ENCODE measurements around the gene LYSMD2.

Gene LYSMD2

GRCh38 chr15:51720201-51720995, 17.1 kb downstream of the LYSMD2 start:
- DNase-seq (ENCODE audit: low read depth), result no peak

GRCh38 chr15:51718746-51719145, 18.7 kb downstream of the LYSMD2 start:
- no peak for DNase-seq (ENCODE audit: low read depth)

- DNase-seq (ENCODE audit: low read depth), result no peak
Measured at GRCh38 chr15:51718219-51718618, 19.2 kb downstream of the LYSMD2 start.

GRCh38 chr15:51714911-51715310, 22.5 kb downstream of the LYSMD2 start:
- DNase-seq (ENCODE audit: low read depth), result no peak

- DNase-seq (ENCODE audit: low read depth), result no peak
Measured at GRCh38 chr15:51714162-51714561, 23.3 kb downstream of the LYSMD2 start.

- DNase-seq (ENCODE audit: low read depth), result no peak
Measured at GRCh38 chr15:51709031-51709430, 28.4 kb downstream of the LYSMD2 start.

- no peak for DNase-seq (ENCODE audit: low read depth)
Measured at GRCh38 chr15:51708013-51708412, 29.4 kb downstream of the LYSMD2 start.

- DNase-seq (ENCODE audit: low read depth), result no peak
Measured at GRCh38 chr15:51706926-51707608, 30.4 kb downstream of the LYSMD2 start.

- DNase-seq (ENCODE audit: low read depth), result no peak
Measured at GRCh38 chr15:51706291-51706690, 31.2 kb downstream of the LYSMD2 start.

- no peak for DNase-seq (ENCODE audit: low read depth)
Measured at GRCh38 chr15:51702710-51703109, 34.7 kb downstream of the LYSMD2 start.

GRCh38 chr15:51699373-51699772, 38.1 kb downstream of the LYSMD2 start:
- DNase-seq (ENCODE audit: low read depth), result no peak

GRCh38 chr15:51697163-51697562, 40.3 kb downstream of the LYSMD2 start:
- no peak for DNase-seq (ENCODE audit: low read depth)

- no peak for DNase-seq (ENCODE audit: low read depth)
Measured at GRCh38 chr15:51696566-51696965, 40.9 kb downstream of the LYSMD2 start.

- DNase-seq (ENCODE audit: low read depth), result no peak
Measured at GRCh38 chr15:51692154-51692553, 45.3 kb downstream of the LYSMD2 start.

GRCh38 chr15:51688863-51689262, 48.6 kb downstream of the LYSMD2 start:
- DNase-seq (ENCODE audit: low read depth), result peak; percentile 6

- no peak for DNase-seq (ENCODE audit: low read depth)
Measured at GRCh38 chr15:51687565-51687964, 49.9 kb downstream of the LYSMD2 start.

GRCh38 chr15:51681303-51681963, 56.0 kb downstream of the LYSMD2 start, which contains the start of gene SCG3:
TSS of gene SCG3 (plus strand) at chr15:51681503. CDS start at chr15:51681756, 253 bp downstream.
- peak; percentile 32 for DNase-seq (ENCODE audit: low read depth)

- no peak for DNase-seq (ENCODE audit: low read depth)
Measured at GRCh38 chr15:51680321-51680720, 57.1 kb downstream of the LYSMD2 start.

GRCh38 chr15:51678096-51678495, 59.4 kb downstream of the LYSMD2 start:
- DNase-seq (ENCODE audit: low read depth), result peak; percentile 23

GRCh38 chr15:51677452-51677851, 60.0 kb downstream of the LYSMD2 start:
- no peak for DNase-seq (ENCODE audit: low read depth)

- peak; percentile 16 for DNase-seq (ENCODE audit: low read depth)
Measured at GRCh38 chr15:51677021-51677420, 60.4 kb downstream of the LYSMD2 start.

GRCh38 chr15:51675234-51675633, 62.2 kb downstream of the LYSMD2 start:
- DNase-seq (ENCODE audit: low read depth), result no peak
